Cardiac muscle cell (in vitro differentiated cells and primary cell): ENCODE data around the gene FAM3A. TPM values are rescaled to one million over a fixed set of nuclear protein-coding genes. Genes with fewer than 3 reads are reported as not detected.

Experiments
- DNase-seq, 2 donors: peaks; one replicate each; pipeline versions ENCODE4 v3.0.0 to v3.0.0-alpha.2; 2010 to 2017; ENCODE audit warnings: low read depth in 1 of 2, low spot score in 1 of 2
- H3K27ac ChIP-seq: fragments of 200-600 bp; sonication (generic); 2 replicates; pipeline ENCODE4 v1.5.1; 2016
- H3K27me3 ChIP-seq: fragments of 200-600 bp; sonication (generic); 2 replicates; pipeline ENCODE4 v1.6.0; 2016; ENCODE audit warnings: control low read depth
- H3K36me3 ChIP-seq: fragments of 200-600 bp; sonication (generic); 2 replicates; pipeline ENCODE4 v1.5.1; 2016; ENCODE audit warnings: control low read depth
- H3K4me1 ChIP-seq: fragments of 200-600 bp; sonication (generic); 2 replicates; pipeline ENCODE4 v1.8.1; 2017; ENCODE audit warnings: low read depth, mild to moderate bottlenecking, mixed run types
- H3K4me3 ChIP-seq: fragments of 200-600 bp; sonication (generic); 2 replicates; pipeline ENCODE4 v1.5.1; 2016; ENCODE audit warnings: mild to moderate bottlenecking
- H3K9me3 ChIP-seq: fragments of 200-600 bp; sonication (generic); 2 replicates; pipeline ENCODE4 v1.5.1; 2017; ENCODE audit warnings: low read depth, mild to moderate bottlenecking, control low read depth
- polyA plus RNA-seq: library from polyadenylated mRNA; unstranded; fragments of >200 nt; fragmentation: Nextera tagmentation; extraction: Ambion mirVana; gene quantifications from 2 replicates; pipeline ENCODE4 v1.2.1, GENCODE V29; 2016
- total RNA-seq: library from RNA; depleted of rRNA; stranded (reverse); fragments of >200 nt; gene quantifications from 2 replicates; pipeline ENCODE4 v1.2.3, GENCODE V29; 2016
- TF ChIP-seq, protein P1 (sequence below): IDR thresholded peaks from 2 replicates; pipeline ENCODE4 v1.5.1; 2012; ENCODE audit warnings: low read depth, mild to moderate bottlenecking, low read length

FAM3A gene
- total and polyA plus RNA-seq, 2 experiments from 2014 or later = 112 to 140 TPM

DNA sequence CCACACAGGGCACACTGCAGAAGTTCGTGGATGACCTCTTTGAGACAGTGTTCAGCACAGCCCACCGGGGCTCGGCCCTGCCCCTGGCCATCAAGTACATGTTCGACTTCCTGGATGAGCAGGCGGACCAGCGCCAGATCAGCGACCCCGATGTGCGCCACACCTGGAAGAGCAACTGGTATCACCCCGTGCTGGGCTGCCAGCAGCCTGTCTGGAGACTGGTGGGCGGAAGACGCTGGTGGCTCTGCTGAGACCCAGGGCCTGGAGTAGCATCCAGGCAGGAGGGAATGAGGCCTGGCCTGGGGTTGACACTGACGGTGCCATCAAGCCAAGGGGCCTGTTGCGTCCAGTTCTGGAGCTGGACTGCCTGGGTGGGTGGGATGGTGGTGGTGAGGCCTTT is 45.6 kb downstream of the FAM3A start:
- H3K4me3 ChIP-seq = no peak overlapping the region
- H3K9me3 ChIP-seq = no peaks in the 10 kb centered on the region
- TF ChIP-seq, protein P1, sequence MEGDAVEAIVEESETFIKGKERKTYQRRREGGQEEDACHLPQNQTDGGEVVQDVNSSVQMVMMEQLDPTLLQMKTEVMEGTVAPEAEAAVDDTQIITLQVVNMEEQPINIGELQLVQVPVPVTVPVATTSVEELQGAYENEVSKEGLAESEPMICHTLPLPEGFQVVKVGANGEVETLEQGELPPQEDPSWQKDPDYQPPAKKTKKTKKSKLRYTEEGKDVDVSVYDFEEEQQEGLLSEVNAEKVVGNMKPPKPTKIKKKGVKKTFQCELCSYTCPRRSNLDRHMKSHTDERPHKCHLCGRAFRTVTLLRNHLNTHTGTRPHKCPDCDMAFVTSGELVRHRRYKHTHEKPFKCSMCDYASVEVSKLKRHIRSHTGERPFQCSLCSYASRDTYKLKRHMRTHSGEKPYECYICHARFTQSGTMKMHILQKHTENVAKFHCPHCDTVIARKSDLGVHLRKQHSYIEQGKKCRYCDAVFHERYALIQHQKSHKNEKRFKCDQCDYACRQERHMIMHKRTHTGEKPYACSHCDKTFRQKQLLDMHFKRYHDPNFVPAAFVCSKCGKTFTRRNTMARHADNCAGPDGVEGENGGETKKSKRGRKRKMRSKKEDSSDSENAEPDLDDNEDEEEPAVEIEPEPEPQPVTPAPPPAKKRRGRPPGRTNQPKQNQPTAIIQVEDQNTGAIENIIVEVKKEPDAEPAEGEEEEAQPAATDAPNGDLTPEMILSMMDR = no peak
- no peaks in the 10 kb centered on the region for H3K27me3 ChIP-seq
- no peaks in the 10 kb centered on the region for H3K4me1 ChIP-seq
- no peak for DNase-seq
- no peaks in the 10 kb centered on the region for H3K36me3 ChIP-seq
- no peak overlapping the region for H3K27ac ChIP-seq

DNA sequence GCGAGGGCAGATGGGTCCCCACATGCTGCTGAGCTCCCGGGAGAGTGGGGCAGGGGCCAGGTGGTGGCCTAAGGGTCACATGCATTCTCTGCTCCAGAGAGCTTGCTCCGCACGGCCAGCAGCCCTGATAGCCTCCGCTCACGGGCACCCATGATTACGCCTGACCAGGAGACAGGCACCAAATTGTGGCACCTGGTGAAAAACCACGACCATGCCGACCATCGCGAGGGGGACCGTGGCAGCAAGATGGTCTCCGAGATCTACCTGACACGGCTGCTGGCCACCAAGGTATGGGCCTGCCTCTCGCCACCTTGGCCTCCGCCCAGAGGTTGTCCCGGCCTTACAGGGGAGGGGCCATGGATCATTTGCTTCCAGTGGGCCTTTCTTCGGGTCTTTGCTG is 46.2 kb downstream of the FAM3A start:
- H3K4me3 ChIP-seq = no peak overlapping the region
- H3K27me3 ChIP-seq = no peaks in the 10 kb centered on the region
- TF ChIP-seq, protein P1 = no peak
- no peak overlapping the region for H3K27ac ChIP-seq
- no peak for DNase-seq
- H3K36me3 ChIP-seq = no peaks in the 10 kb centered on the region
- no peaks in the 10 kb centered on the region for H3K9me3 ChIP-seq
- no peaks in the 10 kb centered on the region for H3K4me1 ChIP-seq

DNA sequence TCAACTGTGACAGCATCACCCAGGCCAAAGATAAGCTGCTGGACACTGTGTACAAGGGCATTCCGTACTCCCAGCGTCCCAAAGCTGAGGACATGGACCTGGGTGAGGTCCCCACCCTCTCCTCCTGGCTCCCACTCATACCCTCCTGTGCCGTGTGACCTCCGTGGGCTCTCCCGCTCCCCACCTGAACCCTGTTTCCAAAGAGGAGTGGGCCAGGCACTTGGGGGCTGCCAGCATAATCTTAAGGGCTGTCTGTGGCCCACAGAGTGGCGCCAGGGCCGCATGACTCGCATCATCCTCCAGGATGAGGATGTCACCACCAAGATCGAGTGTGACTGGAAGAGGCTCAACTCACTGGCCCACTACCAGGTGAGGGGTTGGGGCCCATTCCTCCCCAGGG is 46.9 kb downstream of the FAM3A start:
- TF ChIP-seq, protein P1 = no peak
- no peak for DNase-seq
- Histone ChIP-seq H3K9me3 (no peaks in the 10 kb centered on the region), H3K36me3 (no peaks in the 10 kb centered on the region), H3K4me1 (no peaks in the 10 kb centered on the region), H3K4me3 (no peak overlapping the region), H3K27me3 (no peaks in the 10 kb centered on the region), H3K27ac (no peak overlapping the region)

DNA sequence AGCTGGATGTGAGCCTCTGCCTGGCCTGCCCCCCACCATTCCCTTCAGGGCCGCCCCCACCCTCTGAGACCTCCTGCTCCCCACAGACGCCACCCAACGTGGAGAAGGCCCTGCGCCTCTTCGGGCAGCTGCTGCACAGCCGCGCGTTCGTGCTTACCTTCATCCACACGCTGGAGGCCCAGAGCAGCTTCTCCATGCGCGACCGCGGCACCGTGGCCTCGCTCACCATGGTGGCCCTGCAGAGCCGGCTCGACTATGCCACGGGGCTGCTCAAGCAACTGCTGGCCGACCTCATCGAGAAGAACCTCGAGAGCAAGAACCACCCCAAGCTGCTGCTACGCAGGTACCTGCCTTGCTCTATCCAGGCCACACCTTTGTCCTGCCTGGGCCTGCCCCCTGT is 47.8 kb downstream of the FAM3A start:
- TF ChIP-seq, protein P1 = no peak
- H3K27me3 ChIP-seq = no peaks in the 10 kb centered on the region
- no peaks in the 10 kb centered on the region for H3K36me3 ChIP-seq
- no peak overlapping the region for H3K27ac ChIP-seq
- DNase-seq = no peak
- H3K4me3 ChIP-seq = no peak overlapping the region
- no peaks in the 10 kb centered on the region for H3K4me1 ChIP-seq
- no peaks in the 10 kb centered on the region for H3K9me3 ChIP-seq

DNA sequence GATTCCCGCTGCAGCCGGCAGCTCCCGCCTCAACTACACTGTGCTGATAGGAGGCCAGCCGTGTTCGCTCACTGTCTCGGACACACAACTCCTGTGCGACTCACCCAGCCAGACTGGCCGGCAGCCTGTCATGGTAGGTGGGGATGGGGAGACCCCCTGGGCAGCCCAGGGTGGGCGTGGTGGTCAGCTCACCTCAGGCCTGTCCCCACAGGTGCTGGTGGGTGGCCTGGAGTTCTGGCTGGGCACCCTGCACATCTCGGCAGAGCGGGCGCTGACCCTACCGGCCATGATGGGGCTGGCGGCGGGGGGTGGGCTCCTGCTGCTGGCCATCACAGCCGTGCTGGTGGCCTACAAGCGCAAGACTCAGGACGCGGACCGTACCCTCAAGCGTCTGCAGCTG is 48.5 kb downstream of the FAM3A start:
- no peak for DNase-seq
- Histone ChIP-seq H3K9me3 (no peaks in the 10 kb centered on the region), H3K4me1 (no peaks in the 10 kb centered on the region), H3K27me3 (no peaks in the 10 kb centered on the region), H3K27ac (no peak overlapping the region), H3K4me3 (no peak overlapping the region), H3K36me3 (no peaks in the 10 kb centered on the region)
- TF ChIP-seq, protein P1 = no peak

DNA sequence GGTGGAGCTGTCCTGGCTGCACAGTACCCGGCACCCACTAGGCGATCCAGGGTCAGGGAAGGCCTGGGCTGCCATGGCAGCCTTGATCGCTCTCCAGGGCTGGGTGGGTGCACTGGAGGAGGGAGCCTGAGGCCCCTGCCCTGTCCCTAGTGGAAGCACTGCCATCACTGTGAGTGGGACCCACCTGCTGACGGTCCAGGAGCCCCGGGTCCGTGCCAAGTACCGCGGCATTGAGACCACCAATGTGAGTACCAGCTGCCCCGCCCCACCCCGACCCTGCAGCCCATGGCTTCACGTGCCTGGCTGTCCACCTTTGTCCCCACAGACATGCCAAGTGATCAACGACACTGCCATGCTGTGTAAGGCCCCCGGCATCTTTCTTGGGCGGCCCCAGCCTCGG is 49.1 kb downstream of the FAM3A start:
- Histone ChIP-seq H3K4me3 (no peak overlapping the region), H3K36me3 (no peaks in the 10 kb centered on the region), H3K4me1 (no peaks in the 10 kb centered on the region), H3K27ac (no peak overlapping the region), H3K9me3 (no peaks in the 10 kb centered on the region), H3K27me3 (no peaks in the 10 kb centered on the region)
- TF ChIP-seq, protein P1 = no peak
- no peak for DNase-seq
